Fibroblast of lung (primary cell): ENCODE data around the gene DNAH3. TPM values are rescaled to one million over a fixed set of nuclear protein-coding genes. Genes with fewer than 3 reads are reported as not detected.

Experiments used
- DNase-seq, 2 donors: peaks; one replicate each; pipeline versions ENCODE4 v3.0.0 to v3.0.0-alpha.2; 2010; ENCODE audit warnings: low read depth in 2 of 2
- H2AFZ ChIP-seq: 2 replicates; pipeline ENCODE4 v1.5.1; 2012; ENCODE audit warnings: low read length, control low read depth, inconsistent platforms
- H3K27ac ChIP-seq: 2 replicates; pipeline ENCODE4 v1.5.1; 2011; ENCODE audit warnings: low read length, control low read depth; ENCODE audit not compliant: insufficient read depth
- H3K27me3 ChIP-seq: 2 replicates; pipeline ENCODE4 v1.5.1; 2011; ENCODE audit warnings: mild to moderate bottlenecking, low read length; ENCODE audit not compliant: control insufficient read depth, insufficient read depth
- H3K36me3 ChIP-seq: 2 replicates; pipeline ENCODE4 v1.5.1; 2011; ENCODE audit warnings: low read length; ENCODE audit not compliant: control insufficient read depth, insufficient read depth
- H3K4me1 ChIP-seq: 2 replicates; pipeline ENCODE4 v1.5.1; 2011; ENCODE audit warnings: low read length; ENCODE audit not compliant: control insufficient read depth, insufficient read depth; ENCODE audit errors: extremely low read depth
- H3K4me2 ChIP-seq: 2 replicates; pipeline ENCODE4 v1.5.1; 2011; ENCODE audit warnings: low read length, control low read depth; ENCODE audit not compliant: insufficient read depth; ENCODE audit errors: extremely low read depth
- H3K4me3 ChIP-seq, 4 experiments: fragments of 200-600 bp in 1 of 4; sonication (generic) in 1 of 4; replicated peaks in 1 of 4; 2 replicates each; pipeline ENCODE4 v1.5.1; 2011 to 2016; ENCODE audit warnings: low read length in 4 of 4, low read depth in 3 of 4, mild to moderate bottlenecking in 3 of 4, control low read depth in 2 of 4, inconsistent platforms in 1 of 4, mixed read lengths in 1 of 4; ENCODE audit not compliant: insufficient read depth in 1 of 4; ENCODE audit errors: control extremely low read depth in 1 of 4
- H3K79me2 ChIP-seq: 2 replicates; pipeline ENCODE4 v1.5.1; 2012; ENCODE audit warnings: mild to moderate bottlenecking, low read length, inconsistent platforms; ENCODE audit not compliant: control insufficient read depth, insufficient read depth
- H3K9ac ChIP-seq: 2 replicates; pipeline ENCODE4 v1.5.1; 2011; ENCODE audit warnings: mild to moderate bottlenecking, low read length, control low read depth; ENCODE audit not compliant: insufficient read depth
- H3K9me3 ChIP-seq: 2 replicates; pipeline ENCODE4 v1.5.1; 2012; ENCODE audit warnings: low read depth, low read length; ENCODE audit not compliant: control insufficient read depth, insufficient read depth
- H4K20me1 ChIP-seq: 2 replicates; pipeline ENCODE4 v1.5.1; 2011; ENCODE audit warnings: low read length; ENCODE audit not compliant: control insufficient read depth, insufficient read depth; ENCODE audit errors: extremely low read depth
- CTCF ChIP-seq, 2 donors: IDR thresholded peaks in 1 of 2; conservative IDR thresholded peaks in 1 of 2; 1 replicate in 1 of 2; 2 replicates in 1 of 2; pipeline ENCODE4 v1.5.1; 2011 to 2012; ENCODE audit warnings: low read length in 2 of 2, control low read depth in 1 of 2, inconsistent platforms in 1 of 2, low read depth in 1 of 2, mild to moderate bottlenecking in 1 of 2
- EZH2 ChIP-seq: IDR thresholded peaks from 2 replicates; pipeline ENCODE4 v1.5.1; 2012; ENCODE audit warnings: low read length, control low read depth, mild to moderate bottlenecking; ENCODE audit errors: missing control alignments
- polyA plus RNA-seq, 2 donors: library from polyadenylated mRNA; depleted of rRNA in 1 of 2; stranded (reverse) in 1 of 2; unstranded in 1 of 2; fragments of >200 nt; gene quantifications; 2 replicates each; pipeline ENCODE4 v1.2.1, GENCODE V29; 2011 to 2012; ENCODE audit warnings: missing spikeins in 1 of 2
- total RNA-seq: library from RNA; depleted of rRNA; stranded (reverse); fragments of >200 nt; gene quantifications from 2 replicates; pipeline ENCODE4 v1.2.1, GENCODE V29; 2014

Gene DNAH3
- total and polyA plus RNA-seq, 2 donors (not counting 1 experiment from before 2014, with no cell fraction given) = not detected

- DNase-seq = peak; percentile 19 to 65
These were observed 205.6 kb downstream of the DNAH3 start for GRCh38 chr16:20944861-20945574.

GRCh38 chr16:20942256-20942655, 208.4 kb downstream of the DNAH3 start:
- H2AFZ ChIP-seq = no peak overlapping the region
- H3K79me2 ChIP-seq = no peaks in the 10 kb centered on the region
- no peak overlapping the region for H3K4me2 ChIP-seq
- no peaks in the 10 kb centered on the region for H4K20me1 ChIP-seq
- TF ChIP-seq CTCF (conservative IDR thresholded peaks at IDR 0.05 in 1 of 2, IDR thresholded peaks at IDR 0.05 in 1 of 2; ENCODE audit: low read depth in 1 of 2, low read length in 2 of 2) = no peak
- TF ChIP-seq EZH2 = no peak
- no peak overlapping the region for H3K27ac ChIP-seq
- H3K9ac ChIP-seq = no peak overlapping the region
- H3K36me3 ChIP-seq = no peaks in the 10 kb centered on the region
- no peaks in the 10 kb centered on the region for H3K9me3 ChIP-seq
- no peak for DNase-seq
- H3K4me3 ChIP-seq = no peak overlapping the region
- H3K27me3 ChIP-seq = no peaks in the 10 kb centered on the region
- no peaks in the 10 kb centered on the region for H3K4me1 ChIP-seq

More at GRCh38 chr16:20944861-20945574, 205.6 kb downstream of the DNAH3 start:
- no peaks in the 10 kb centered on the region for H3K4me1 ChIP-seq
- no peaks in the 10 kb centered on the region for H3K36me3 ChIP-seq
- no peak overlapping the region for H3K27ac ChIP-seq
- no peak overlapping the region for H3K4me2 ChIP-seq
- no peaks in the 10 kb centered on the region for H3K9me3 ChIP-seq
- no peaks in the 10 kb centered on the region for H4K20me1 ChIP-seq
- no peaks in the 10 kb centered on the region for H3K79me2 ChIP-seq
- no peaks in the 10 kb centered on the region for H3K27me3 ChIP-seq
- H2AFZ ChIP-seq = no peak overlapping the region
- no peak overlapping the region for H3K9ac ChIP-seq
- no peak for TF ChIP-seq CTCF (conservative IDR thresholded peaks at IDR 0.05 in 1 of 2, IDR thresholded peaks at IDR 0.05 in 1 of 2; ENCODE audit: low read depth in 1 of 2, low read length in 2 of 2)
- no peak for TF ChIP-seq EZH2
- no peak overlapping the region for H3K4me3 ChIP-seq

- Histone ChIP-seq H3K9ac (no peak overlapping the region), H3K4me2 (no peak overlapping the region), H3K36me3 (no peaks in the 10 kb centered on the region), H3K4me3 (no peak overlapping the region), H3K27me3 (no peaks in the 10 kb centered on the region), H3K79me2 (no peaks in the 10 kb centered on the region), H3K27ac (no peak overlapping the region), H3K9me3 (no peaks in the 10 kb centered on the region), H2AFZ (no peak overlapping the region), H3K4me1 (no peaks in the 10 kb centered on the region), H4K20me1 (no peaks in the 10 kb centered on the region)
- no peak for DNase-seq
- TF ChIP-seq EZH2 = no peak
- no peak for TF ChIP-seq CTCF (conservative IDR thresholded peaks at IDR 0.05 in 1 of 2, IDR thresholded peaks at IDR 0.05 in 1 of 2; ENCODE audit: low read depth in 1 of 2, low read length in 2 of 2)
These were observed 209.1 kb downstream of the DNAH3 start for GRCh38 chr16:20941636-20941926.
